ENCODE measurements around the gene DLK1. TPM values are rescaled to one million over a fixed set of nuclear protein-coding genes. Genes with fewer than 3 reads are reported as not detected.

Gene DLK1
- polyA plus RNA-seq, 1 of the 3 experiments (the other 2 are of a cell fraction), result 1.7 TPM

- Histone ChIP-seq H3F3A (replicated peaks; ENCODE audit: insufficient read depth) (no peaks in the 10 kb centered on the region), H3K4me1 (ENCODE audit: control insufficient read depth in 1 of 2, insufficient read depth in 2 of 2, low read depth in 1 of 2, low read length in 1 of 2) (peaks cover 0 to 97% of the 10 kb centered on the region in 2 experiments; a peak in 2 of 4 replicates), H3K79me2 (ENCODE audit: insufficient read depth) (no peaks in the 10 kb centered on the region), H3K9me2 (no peaks in the 10 kb centered on the region), H3K4me3 (ENCODE audit: low read depth in 2 of 2, low read length in 1 of 2) (no peak overlapping the region), H3K27me3 (ENCODE audit: insufficient read depth) (no peaks in the 10 kb centered on the region), H3K9ac (no peak overlapping the region), H3K27ac (ENCODE audit: low read depth in 2 of 2, low read length in 1 of 2) (peak overlapping the region in 1 of 2 experiments; percentile 99; a peak in 3 of 4 replicates), H4K20me1 (ENCODE audit: insufficient read depth) (no peaks in the 10 kb centered on the region), H3K36me3 (replicated peaks in 1 of 2; ENCODE audit: control insufficient read depth in 1 of 2, insufficient read depth in 2 of 2, low read length in 1 of 2) (no peaks in the 10 kb centered on the region), H3K9me3 (no peaks in the 10 kb centered on the region), H3K4me2 (no peak overlapping the region; the same call in 1 of the 2 replicates), H2AFZ (ENCODE audit: low read depth) (0 out of 2 replicates have a peak overlapping the region, but pooled peaks have one; percentile 11)
- TF ChIP-seq CHD2 (IDR thresholded peaks at IDR 0.05; ENCODE audit: low read length, partially characterized antibody) (peak; percentile 61), FOXJ3 (CRISPR knock-in tag; IDR thresholded peaks at IDR 0.05) (peak; percentile 67; the same call in 1 of the 2 replicates), TCF12 (IDR thresholded peaks at IDR 0.05) (0 out of 2 replicates have a peak, but pooled peaks have one; percentile 5), RAD21 (IDR thresholded peaks at IDR 0.05; ENCODE audit: low read length) (peak; percentile 2; the same call in 1 of the 2 replicates), ELF1 (IDR thresholded peaks at IDR 0.05) (no peak), GATA2 (CRISPR knock-in tag; IDR thresholded peaks at IDR 0.05) (peak; percentile 77), EP300 (IDR thresholded peaks at IDR 0.05; ENCODE audit: borderline replicate concordance in 1 of 2, low read depth in 1 of 2, low read length in 1 of 2) (peak in 1 of 2 experiments; percentile 77; a peak in 2 of 4 replicates), REST (IDR thresholded peaks at IDR 0.05; ENCODE audit: low read depth, low read length) (no peak), GABPA (IDR thresholded peaks at IDR 0.05; ENCODE audit: low read depth) (no peak), RCOR1 (IDR thresholded peaks at IDR 0.05; ENCODE audit: low read length) (0 out of 2 replicates have a peak, but pooled peaks have one; percentile 8), NFIC (IDR thresholded peaks at IDR 0.05; ENCODE audit: borderline replicate concordance) (peak; percentile 17; the same call in 1 of the 2 replicates)
- ChIA-PET CTCF (interaction anchor here (0.6 to 6.3 kb wide), 21 partner anchors 14 to 951 kb away, joined by 3 to 33 read pairs (median 4); no protein-coding TSS in a partner anchor), POLR2A (interaction anchor here (0.7 to 5.1 kb wide), 33 partner anchors 13 to 551 kb away, joined by 3 to 103 read pairs (median 6); partner anchors contain the start of genes DLK1 and RTL1)
- peak; percentile 89 for DNase-seq
- WGBS (ENCODE audit: low lambda C conversion rate), result 64% methylated on average over 9 of the region's 29 CpGs
These were observed 48.9 kb upstream of the DLK1 start for GRCh38 chr14:100677554-100678468.

GRCh38 chr14:100678469-100678828 is 48.2 kb upstream of the DLK1 start:
- H3K36me3 ChIP-seq (replicated peaks in 1 of 2; ENCODE audit: control insufficient read depth in 1 of 2, insufficient read depth in 2 of 2, low read length in 1 of 2), result no peaks in the 10 kb centered on the region
- peak overlapping the region in 1 of 2 experiments; percentile 99; a peak in 2 of 4 replicates for H3K27ac ChIP-seq (ENCODE audit: low read depth in 2 of 2, low read length in 1 of 2)
- TF ChIP-seq CHD2 (IDR thresholded peaks at IDR 0.05; ENCODE audit: low read length, partially characterized antibody) (no peak), RFX5 (IDR thresholded peaks at IDR 0.05; ENCODE audit: low read length) (no peak), FOXM1 (IDR thresholded peaks at IDR 0.05; ENCODE audit: low read depth) (no peak), FOSL2 (IDR thresholded peaks at IDR 0.05; ENCODE audit: borderline replicate concordance, low read depth) (no peak), JUND (IDR thresholded peaks at IDR 0.05) (no peak), NRF1 (IDR thresholded peaks at IDR 0.05; ENCODE audit: low read depth, low read length) (no peak)
- H3K9me2 ChIP-seq, result no peaks in the 10 kb centered on the region
- peaks cover 0 to 92% of the 10 kb centered on the region in 2 experiments; a peak in 2 of 4 replicates for H3K4me1 ChIP-seq (ENCODE audit: control insufficient read depth in 1 of 2, insufficient read depth in 2 of 2, low read depth in 1 of 2, low read length in 1 of 2)
- ChIA-PET POLR2A (interaction anchor here (1.0 to 5.1 kb wide), 26 partner anchors 13 to 287 kb away, joined by 3 to 103 read pairs (median 7); partner anchors contain the start of genes DLK1 and RTL1), CTCF (interaction anchor here (0.6 to 6.3 kb wide), 12 partner anchors 14 to 951 kb away, joined by 3 to 33 read pairs (median 6); no protein-coding TSS in a partner anchor)
- no peak overlapping the region for H3K4me3 ChIP-seq (ENCODE audit: low read depth in 2 of 2, low read length in 1 of 2)
- no peak overlapping the region for H2AFZ ChIP-seq (ENCODE audit: low read depth)
- peak; percentile 84 for DNase-seq
- H3F3A ChIP-seq (replicated peaks; ENCODE audit: insufficient read depth), result peaks cover 2% of the 10 kb centered on the region
- WGBS (ENCODE audit: low lambda C conversion rate), result 67% methylated on average over 6 of the region's 7 CpGs
- H3K79me2 ChIP-seq (ENCODE audit: insufficient read depth), result no peaks in the 10 kb centered on the region
- no peak overlapping the region for H3K9ac ChIP-seq
- no peaks in the 10 kb centered on the region for H3K9me3 ChIP-seq
- no peak overlapping the region for H3K4me2 ChIP-seq
- no peaks in the 10 kb centered on the region for H3K27me3 ChIP-seq (ENCODE audit: insufficient read depth)
- H4K20me1 ChIP-seq (ENCODE audit: insufficient read depth), result no peaks in the 10 kb centered on the region

Data from SK-N-SH (cell line).